ENCODE measurements around the gene DTWD1.
"Not testable (repeated sequence)": the region's sequence is repeated elsewhere in the genome, so short reads cannot be mapped to it uniquely, and the experiment has no call there.

The DTWD1 gene

DNA sequence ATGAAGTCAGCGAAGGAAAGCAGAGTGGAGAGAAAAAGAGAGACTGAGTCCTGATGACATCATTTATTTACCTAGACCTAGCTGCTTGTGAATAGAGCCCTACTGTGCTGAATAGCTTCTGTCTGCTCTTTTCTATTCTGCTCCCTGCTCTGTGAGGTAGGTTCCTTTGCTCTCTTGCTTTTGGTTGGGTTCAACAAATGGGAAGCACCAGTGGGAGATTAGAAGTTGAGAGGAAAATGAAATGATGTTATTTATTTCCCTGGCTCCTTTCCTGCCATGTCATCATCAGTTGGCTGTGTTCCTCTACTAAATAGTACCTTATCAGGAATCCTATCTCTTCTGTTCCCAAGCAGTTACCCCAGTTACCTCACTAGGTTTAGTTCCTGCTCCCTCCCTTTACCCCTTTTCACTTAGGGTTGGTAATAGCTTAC is 23.5 kb downstream of the DTWD1 start:
- Histone ChIP-seq H3K4me3 (ENCODE audit: insufficient read depth, low read depth, low read length, poor library complexity, severe bottlenecking) (no peak overlapping the region), H3K36me3 (ENCODE audit: control insufficient read depth, insufficient read depth, low read length) (peaks cover 5% of the 10 kb centered on the region), H3K27me3 (replicated peaks; ENCODE audit: control insufficient read depth, insufficient read depth, low read length, poor library complexity, severe bottlenecking) (no peaks in the 10 kb centered on the region), H3K4me1 (ENCODE audit: control insufficient read depth, insufficient read depth, low read length, poor library complexity, severe bottlenecking) (no peaks in the 10 kb centered on the region), H3K27ac (ENCODE audit: insufficient read depth, low read length, poor library complexity, severe bottlenecking) (no peak overlapping the region), H3K9me3 (ENCODE audit: control insufficient read depth, low read length) (no peaks in the 10 kb centered on the region)
- no peak for DNase-seq

DNA sequence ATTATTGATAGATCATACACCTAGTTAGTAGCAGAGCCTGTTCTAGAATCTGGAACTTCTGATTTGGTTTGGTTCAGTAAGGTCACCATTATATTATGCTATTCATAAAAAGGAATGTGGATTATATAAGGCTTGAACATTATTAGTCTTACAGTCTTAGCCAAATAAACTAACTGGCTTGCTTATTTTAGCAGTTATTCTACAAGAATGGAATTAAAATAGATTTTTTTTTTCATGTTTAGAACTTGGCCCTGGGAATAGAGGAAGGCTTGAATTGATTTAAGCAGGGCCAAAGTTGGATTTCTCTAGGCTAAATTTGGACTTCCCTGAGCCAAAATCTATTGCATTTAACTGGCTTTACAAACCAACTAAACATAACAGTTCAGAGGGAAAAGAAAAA is 24.4 kb downstream of the DTWD1 start:
- no peak for DNase-seq
- peaks cover 5% of the 10 kb centered on the region for H3K36me3 ChIP-seq (ENCODE audit: control insufficient read depth, insufficient read depth, low read length)
- no peaks in the 10 kb centered on the region for H3K27me3 ChIP-seq (replicated peaks; ENCODE audit: control insufficient read depth, insufficient read depth, low read length, poor library complexity, severe bottlenecking)
- H3K27ac ChIP-seq (ENCODE audit: insufficient read depth, low read length, poor library complexity, severe bottlenecking), result no peak overlapping the region
- H3K4me3 ChIP-seq (ENCODE audit: insufficient read depth, low read depth, low read length, poor library complexity, severe bottlenecking), result no peak overlapping the region
- no peaks in the 10 kb centered on the region for H3K4me1 ChIP-seq (ENCODE audit: control insufficient read depth, insufficient read depth, low read length, poor library complexity, severe bottlenecking)
- no peaks in the 10 kb centered on the region for H3K9me3 ChIP-seq (ENCODE audit: control insufficient read depth, low read length)

DNA sequence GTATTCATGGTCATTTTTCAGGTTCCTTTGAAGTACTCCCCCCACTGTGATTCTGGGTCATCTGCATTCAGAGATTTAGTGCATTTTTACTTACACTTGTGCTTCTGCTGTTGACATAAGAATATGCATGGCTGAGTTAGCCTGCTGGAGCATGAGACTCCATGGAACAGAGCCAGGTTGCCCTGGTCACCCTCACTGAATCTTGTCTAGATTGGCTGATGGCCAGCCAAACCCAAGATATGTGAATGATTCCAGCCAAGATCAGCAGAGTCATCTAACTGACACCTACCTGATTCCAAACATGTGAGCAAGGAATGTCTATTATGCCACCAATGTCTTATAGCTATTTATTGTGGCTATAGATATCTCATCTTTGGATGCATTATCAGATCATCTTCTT is 25.1 kb downstream of the DTWD1 start:
- no peak overlapping the region for H3K4me3 ChIP-seq (ENCODE audit: insufficient read depth, low read depth, low read length, poor library complexity, severe bottlenecking)
- no peak for DNase-seq
- H3K9me3 ChIP-seq (ENCODE audit: control insufficient read depth, low read length), result no peaks in the 10 kb centered on the region
- no peaks in the 10 kb centered on the region for H3K4me1 ChIP-seq (ENCODE audit: control insufficient read depth, insufficient read depth, low read length, poor library complexity, severe bottlenecking)
- H3K27me3 ChIP-seq (replicated peaks; ENCODE audit: control insufficient read depth, insufficient read depth, low read length, poor library complexity, severe bottlenecking), result no peaks in the 10 kb centered on the region
- peaks cover 5% of the 10 kb centered on the region for H3K36me3 ChIP-seq (ENCODE audit: control insufficient read depth, insufficient read depth, low read length)
- H3K27ac ChIP-seq (ENCODE audit: insufficient read depth, low read length, poor library complexity, severe bottlenecking), result no peak overlapping the region

DNA sequence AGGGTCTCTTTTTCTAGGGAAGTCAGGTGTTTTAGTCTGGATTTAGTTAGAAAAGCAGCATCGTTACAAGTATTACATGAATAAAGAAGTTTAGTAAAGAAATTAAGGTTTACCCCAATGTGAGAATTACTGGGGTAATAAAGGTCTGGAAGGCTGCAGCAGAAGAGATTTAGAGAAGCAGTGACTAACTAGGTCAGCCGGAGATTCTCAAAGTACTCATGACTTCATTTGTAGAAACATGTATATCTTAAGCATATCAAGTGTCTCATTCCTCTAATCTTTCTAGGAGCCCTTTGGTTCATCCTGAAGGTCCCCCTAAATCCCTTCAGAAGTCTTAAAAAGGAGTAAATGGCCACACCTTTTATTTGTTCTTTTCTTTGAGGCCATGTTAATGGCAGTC is 26.0 kb downstream of the DTWD1 start:
- no peak for DNase-seq
- no peaks in the 10 kb centered on the region for H3K9me3 ChIP-seq (ENCODE audit: control insufficient read depth, low read length)
- H3K4me1 ChIP-seq (ENCODE audit: control insufficient read depth, insufficient read depth, low read length, poor library complexity, severe bottlenecking), result no peaks in the 10 kb centered on the region
- H3K4me3 ChIP-seq (ENCODE audit: insufficient read depth, low read depth, low read length, poor library complexity, severe bottlenecking), result no peak overlapping the region
- peaks cover 5% of the 10 kb centered on the region for H3K36me3 ChIP-seq (ENCODE audit: control insufficient read depth, insufficient read depth, low read length)
- no peak overlapping the region for H3K27ac ChIP-seq (ENCODE audit: insufficient read depth, low read length, poor library complexity, severe bottlenecking)
- H3K27me3 ChIP-seq (replicated peaks; ENCODE audit: control insufficient read depth, insufficient read depth, low read length, poor library complexity, severe bottlenecking), result no peaks in the 10 kb centered on the region

DNA sequence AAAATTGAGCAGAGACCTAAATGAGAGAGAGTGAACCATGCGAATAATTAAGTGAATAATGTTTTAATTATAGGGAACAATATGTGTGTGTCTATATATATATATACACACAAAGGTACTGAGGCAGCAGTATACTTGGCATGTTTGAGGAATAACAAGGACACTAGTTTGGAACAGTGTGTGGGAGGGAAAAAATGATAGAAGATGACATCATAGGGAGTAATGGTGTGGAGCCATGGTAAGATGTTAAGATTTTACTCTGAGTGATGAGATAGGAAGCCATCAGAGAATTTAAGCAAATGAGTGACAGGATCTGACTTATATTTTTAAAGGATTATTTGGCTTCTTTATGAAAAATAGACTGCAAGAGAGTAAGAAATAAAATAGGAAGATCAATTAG is 29.1 kb downstream of the DTWD1 start:
- H3K4me3 ChIP-seq (ENCODE audit: insufficient read depth, low read depth, low read length, poor library complexity, severe bottlenecking), result no peak overlapping the region
- H3K9me3 ChIP-seq (ENCODE audit: control insufficient read depth, low read length), result peaks cover 4% of the 10 kb centered on the region
- H3K27me3 ChIP-seq (replicated peaks; ENCODE audit: control insufficient read depth, insufficient read depth, low read length, poor library complexity, severe bottlenecking), result no peaks in the 10 kb centered on the region
- no peak overlapping the region for H3K27ac ChIP-seq (ENCODE audit: insufficient read depth, low read length, poor library complexity, severe bottlenecking)
- H3K36me3 ChIP-seq (ENCODE audit: control insufficient read depth, insufficient read depth, low read length), result peaks cover 5% of the 10 kb centered on the region
- no peaks in the 10 kb centered on the region for H3K4me1 ChIP-seq (ENCODE audit: control insufficient read depth, insufficient read depth, low read length, poor library complexity, severe bottlenecking)
- no peak for DNase-seq

DNA sequence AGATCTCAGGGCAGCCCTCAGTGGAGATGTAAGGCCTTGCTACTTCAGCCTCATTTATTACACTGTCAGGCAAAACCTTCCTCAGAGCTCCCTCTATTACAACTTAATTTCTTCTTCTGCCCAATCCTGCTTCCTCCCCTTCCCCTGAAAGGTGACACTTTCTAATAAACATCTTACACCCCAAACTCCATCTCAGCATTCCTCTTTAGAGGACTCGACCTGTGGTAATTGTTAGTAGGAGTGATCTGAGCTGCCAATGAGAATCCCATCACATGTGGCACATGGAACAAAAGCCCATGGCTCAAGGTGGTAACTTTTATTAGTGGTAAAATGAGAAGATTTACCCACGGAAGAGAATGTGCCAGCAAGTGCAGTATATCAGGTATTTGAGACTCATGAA is 29.8 kb downstream of the DTWD1 start:
- peaks cover 4% of the 10 kb centered on the region for H3K9me3 ChIP-seq (ENCODE audit: control insufficient read depth, low read length)
- no peaks in the 10 kb centered on the region for H3K27me3 ChIP-seq (replicated peaks; ENCODE audit: control insufficient read depth, insufficient read depth, low read length, poor library complexity, severe bottlenecking)
- no peak overlapping the region for H3K27ac ChIP-seq (ENCODE audit: insufficient read depth, low read length, poor library complexity, severe bottlenecking)
- H3K4me3 ChIP-seq (ENCODE audit: insufficient read depth, low read depth, low read length, poor library complexity, severe bottlenecking), result no peak overlapping the region
- peaks cover 5% of the 10 kb centered on the region for H3K36me3 ChIP-seq (ENCODE audit: control insufficient read depth, insufficient read depth, low read length)
- DNase-seq, result no peak
- H3K4me1 ChIP-seq (ENCODE audit: control insufficient read depth, insufficient read depth, low read length, poor library complexity, severe bottlenecking), result no peaks in the 10 kb centered on the region

DNA sequence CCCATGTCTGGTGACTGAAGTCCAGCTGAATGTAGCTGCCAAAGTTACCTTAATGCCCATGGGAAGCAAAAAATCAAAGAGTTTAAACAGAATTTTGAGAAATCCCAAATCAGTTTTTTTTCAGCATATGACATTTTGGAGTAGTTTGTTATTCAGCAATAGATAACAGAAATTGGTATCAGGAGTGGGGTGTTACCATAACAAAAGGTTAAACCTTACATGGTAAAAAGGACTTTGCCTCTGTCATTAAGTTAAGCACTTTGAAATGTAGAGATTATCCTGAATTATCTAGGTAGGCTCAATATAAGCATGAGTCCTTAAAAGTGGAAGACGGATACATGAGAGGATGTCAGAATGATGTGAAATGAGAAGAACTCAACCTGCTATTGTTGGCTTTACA is 32.1 kb downstream of the DTWD1 start:
- DNase-seq, result no peak
- no peaks in the 10 kb centered on the region for H3K4me1 ChIP-seq (ENCODE audit: control insufficient read depth, insufficient read depth, low read length, poor library complexity, severe bottlenecking)
- H3K9me3 ChIP-seq (ENCODE audit: control insufficient read depth, low read length), result peaks cover 4% of the 10 kb centered on the region
- H3K36me3 ChIP-seq (ENCODE audit: control insufficient read depth, insufficient read depth, low read length), result no peaks in the 10 kb centered on the region
- H3K27me3 ChIP-seq (replicated peaks; ENCODE audit: control insufficient read depth, insufficient read depth, low read length, poor library complexity, severe bottlenecking), result no peaks in the 10 kb centered on the region
- no peak overlapping the region for H3K27ac ChIP-seq (ENCODE audit: insufficient read depth, low read length, poor library complexity, severe bottlenecking)
- no peak overlapping the region for H3K4me3 ChIP-seq (ENCODE audit: insufficient read depth, low read depth, low read length, poor library complexity, severe bottlenecking)

DNA sequence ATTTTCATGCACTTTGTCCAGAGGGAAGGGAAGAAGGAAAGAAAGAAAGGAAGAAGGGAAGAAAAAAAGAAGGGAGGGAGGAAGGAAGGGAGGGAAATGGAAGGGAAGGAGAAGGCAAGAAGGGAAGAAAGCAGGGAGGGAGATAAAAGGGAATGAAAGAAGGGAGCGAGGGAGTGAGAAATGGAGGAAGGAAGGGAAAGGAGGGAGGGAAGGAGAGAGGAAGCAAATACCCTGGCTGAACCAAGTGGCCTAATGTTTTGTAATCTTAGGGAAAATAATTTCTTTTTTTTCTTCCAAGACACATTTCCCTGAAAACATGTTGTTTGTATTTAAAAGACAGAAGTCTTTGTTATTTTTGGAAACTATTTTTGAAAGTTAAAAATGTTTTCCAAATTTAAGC is 35.9 kb downstream of the DTWD1 start:
- no peaks in the 10 kb centered on the region for H3K36me3 ChIP-seq (ENCODE audit: control insufficient read depth, insufficient read depth, low read length)
- H3K9me3 ChIP-seq (ENCODE audit: control insufficient read depth, low read length), result peaks cover 4% of the 10 kb centered on the region
- DNase-seq, result no peak
- H3K4me3 ChIP-seq (ENCODE audit: insufficient read depth, low read depth, low read length, poor library complexity, severe bottlenecking), result no peak overlapping the region
- H3K27me3 ChIP-seq (replicated peaks; ENCODE audit: control insufficient read depth, insufficient read depth, low read length, poor library complexity, severe bottlenecking), result no peaks in the 10 kb centered on the region
- no peaks in the 10 kb centered on the region for H3K4me1 ChIP-seq (ENCODE audit: control insufficient read depth, insufficient read depth, low read length, poor library complexity, severe bottlenecking)
- H3K27ac ChIP-seq (ENCODE audit: insufficient read depth, low read length, poor library complexity, severe bottlenecking), result no peak overlapping the region

DNA sequence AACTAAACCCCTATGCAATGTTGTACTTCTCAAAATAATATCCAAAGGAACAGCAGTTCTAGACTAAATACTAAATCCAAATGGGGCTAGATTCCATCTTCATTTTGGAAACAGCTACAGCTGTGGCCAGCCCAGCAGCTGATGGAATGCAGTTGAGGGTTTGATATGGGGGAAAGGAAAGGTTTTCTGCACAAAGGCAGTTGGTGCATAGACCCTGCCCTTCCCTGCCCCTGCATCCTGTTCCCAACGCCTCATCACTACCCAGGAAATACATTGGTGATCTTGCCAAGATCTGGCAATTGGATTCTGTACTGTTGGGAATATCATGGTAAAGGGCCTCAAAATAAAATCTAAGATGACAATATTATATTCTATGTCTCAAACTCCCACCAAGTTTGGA is 43.9 kb downstream of the DTWD1 start:
- H3K36me3 ChIP-seq (ENCODE audit: control insufficient read depth, insufficient read depth, low read length), result no peaks in the 10 kb centered on the region
- no peaks in the 10 kb centered on the region for H3K27me3 ChIP-seq (replicated peaks; ENCODE audit: control insufficient read depth, insufficient read depth, low read length, poor library complexity, severe bottlenecking)
- H3K4me1 ChIP-seq (ENCODE audit: control insufficient read depth, insufficient read depth, low read length, poor library complexity, severe bottlenecking), result no peaks in the 10 kb centered on the region
- H3K27ac ChIP-seq (ENCODE audit: insufficient read depth, low read length, poor library complexity, severe bottlenecking), result no peak overlapping the region
- no peak for DNase-seq
- H3K4me3 ChIP-seq (ENCODE audit: insufficient read depth, low read depth, low read length, poor library complexity, severe bottlenecking), result no peak overlapping the region
- no peaks in the 10 kb centered on the region for H3K9me3 ChIP-seq (ENCODE audit: control insufficient read depth, low read length)

DNA sequence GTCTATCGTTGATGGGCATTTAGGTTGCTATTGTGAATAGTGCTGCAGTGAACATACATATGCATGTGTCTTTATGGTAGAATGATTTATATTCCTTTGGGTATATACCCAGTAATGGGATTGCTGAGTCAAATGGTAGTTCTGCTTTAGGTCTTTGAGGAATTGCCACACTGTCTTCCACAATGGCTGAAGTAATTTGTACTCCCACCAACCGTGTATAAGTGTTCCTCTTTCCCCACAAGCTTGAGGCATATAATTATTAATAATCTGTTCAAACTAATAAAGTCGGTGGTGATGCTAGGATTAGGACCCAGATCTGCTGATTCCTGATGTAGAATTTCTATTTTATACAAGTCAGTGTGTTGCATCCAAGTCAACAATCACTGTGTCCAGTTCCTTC is 45.6 kb downstream of the DTWD1 start:
- not testable (repeated sequence) for H3K4me3 ChIP-seq (ENCODE audit: insufficient read depth, low read depth, low read length, poor library complexity, severe bottlenecking); DNase-seq; H3K36me3 ChIP-seq (ENCODE audit: control insufficient read depth, insufficient read depth, low read length); H3K4me1 ChIP-seq (ENCODE audit: control insufficient read depth, insufficient read depth, low read length, poor library complexity, severe bottlenecking); H3K27ac ChIP-seq (ENCODE audit: insufficient read depth, low read length, poor library complexity, severe bottlenecking); H3K27me3 ChIP-seq (replicated peaks; ENCODE audit: control insufficient read depth, insufficient read depth, low read length, poor library complexity, severe bottlenecking); H3K9me3 ChIP-seq (ENCODE audit: control insufficient read depth, low read length)

DNA sequence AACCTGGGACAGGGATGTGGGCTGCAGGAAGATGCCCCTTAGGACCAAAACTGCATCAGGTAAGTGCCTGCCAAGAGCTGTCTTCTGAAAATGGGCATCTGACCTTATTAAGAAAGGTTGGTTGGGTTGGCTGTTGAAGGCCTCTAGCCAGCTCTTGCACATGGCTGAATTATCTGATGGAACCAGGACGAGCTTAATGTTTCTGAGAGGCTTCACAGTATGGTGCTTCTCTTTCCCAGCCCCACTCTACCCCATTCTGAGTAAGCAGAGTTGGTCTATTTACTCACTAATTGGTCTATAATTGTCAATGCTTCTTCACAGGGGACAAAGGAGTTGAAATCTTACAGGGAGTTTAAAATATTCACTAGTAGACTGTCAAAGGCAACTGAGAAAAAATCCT is 48.4 kb downstream of the DTWD1 start:
- no peaks in the 10 kb centered on the region for H3K4me1 ChIP-seq (ENCODE audit: control insufficient read depth, insufficient read depth, low read length, poor library complexity, severe bottlenecking)
- no peaks in the 10 kb centered on the region for H3K9me3 ChIP-seq (ENCODE audit: control insufficient read depth, low read length)
- no peaks in the 10 kb centered on the region for H3K36me3 ChIP-seq (ENCODE audit: control insufficient read depth, insufficient read depth, low read length)
- H3K27me3 ChIP-seq (replicated peaks; ENCODE audit: control insufficient read depth, insufficient read depth, low read length, poor library complexity, severe bottlenecking), result no peaks in the 10 kb centered on the region
- no peak for DNase-seq
- H3K27ac ChIP-seq (ENCODE audit: insufficient read depth, low read length, poor library complexity, severe bottlenecking), result no peak overlapping the region
- H3K4me3 ChIP-seq (ENCODE audit: insufficient read depth, low read depth, low read length, poor library complexity, severe bottlenecking), result no peak overlapping the region

Measured in effector memory CD4-positive, alpha-beta T cell (primary cell).